ENCODE data around the gene EFHC2. TPM values are rescaled to one million over a fixed set of nuclear protein-coding genes. Genes with fewer than 3 reads are reported as not detected.

Gene EFHC2
- total and polyA plus RNA-seq, 10 of the 15 experiments (the other 5 are each of a cell fraction or from before 2014, with no cell fraction given): 0.56 TPM; not detected in 9

- CTCF ChIA-PET: interaction anchor here (1.7 kb wide), 1 partner anchor 28 kb away, joined by 6 read pairs; no protein-coding TSS in a partner anchor
- SMC1A ChIA-PET (ENCODE audit: uncharacterized antibody, unreplicated experiment): interaction anchor here (0.9 kb wide), 1 partner anchor 14 kb away, joined by 3 read pairs; no protein-coding TSS in a partner anchor
Measured at GRCh38 chrX:44216171-44216570, 127.3 kb downstream of the EFHC2 start.

More at GRCh38 chrX:44216171-44216570, 127.3 kb downstream of the EFHC2 start:
- Histone ChIP-seq H3K27ac (ENCODE audit: control insufficient read depth, insufficient read depth) (no peak overlapping the region), H2AFZ (ENCODE audit: control insufficient read depth, low read depth, low read length) (no peak overlapping the region), H3K36me3 (ENCODE audit: control insufficient read depth in 2 of 2, insufficient read depth in 2 of 2, low read length in 1 of 2) (no peaks in the 10 kb centered on the region), H3K79me2 (ENCODE audit: control insufficient read depth, insufficient read depth, low read length) (no peaks in the 10 kb centered on the region), H3K4me3 (no peak overlapping the region), H3K4me1 (ENCODE audit: control insufficient read depth, insufficient read depth, low read length) (no peaks in the 10 kb centered on the region), H3K9me3 (replicated peaks; ENCODE audit: control insufficient read depth, insufficient read depth, low read length) (no peaks in the 10 kb centered on the region), H3K27me3 (replicated peaks in 1 of 2; ENCODE audit: control insufficient read depth in 2 of 2, insufficient read depth in 2 of 2, low read length in 1 of 2) (no peaks in the 10 kb centered on the region), H3K9ac (ENCODE audit: control insufficient read depth, insufficient read depth, low read length) (no peak overlapping the region), H4K20me1 (ENCODE audit: control insufficient read depth, insufficient read depth) (no peaks in the 10 kb centered on the region), H3K4me2 (ENCODE audit: control insufficient read depth, insufficient read depth) (no peak overlapping the region)
- FAIRE-seq: no peak
- 30% methylated on average over 3 of the region's 3 CpGs for WGBS (ENCODE audit: insufficient coverage, insufficient replicate concordance, low lambda C conversion rate, missing lambda C conversion rate)
- TF ChIP-seq SUZ12 (IDR thresholded peaks at IDR 0.05; ENCODE audit: unreplicated experiment) (no peak), HDAC2 (IDR thresholded peaks at IDR 0.05) (no peak), HDGF (IDR thresholded peaks at IDR 0.05) (no peak), JUND (IDR thresholded peaks at IDR 0.05; ENCODE audit: low read depth, low read length) (no peak), STAT3 (IDR thresholded peaks at IDR 0.05; ENCODE audit: low read depth, low read length) (no peak), NR2C2 (IDR thresholded peaks at IDR 0.05; ENCODE audit: borderline replicate concordance, control insufficient read depth, insufficient read length, low read depth) (no peak), IRF5 (IDR thresholded peaks at IDR 0.05; ENCODE audit: borderline replicate concordance) (no peak), IRF4 (IDR thresholded peaks at IDR 0.05; ENCODE audit: low read depth, low read length) (no peak), IKZF2 (IDR thresholded peaks at IDR 0.05) (no peak), MYC (IDR thresholded peaks at IDR 0.05; ENCODE audit: insufficient read depth, insufficient read length, insufficient replicate concordance, low read length, severe bottlenecking) (no peak), POLR2A (IDR thresholded peaks at IDR 0.05; ENCODE audit: low read depth, low read length) (no peak), PKNOX1 (IDR thresholded peaks at IDR 0.05) (no peak), SREBF1 (IDR thresholded peaks at IDR 0.05; ENCODE audit: low read length) (no peak), TCF12 (IDR thresholded peaks at IDR 0.05; ENCODE audit: low read depth, low read length) (no peak), ZNF274 (IDR thresholded peaks at IDR 0.05; ENCODE audit: insufficient read depth, insufficient read length) (no peak), POU2F2 (IDR thresholded peaks at IDR 0.05; ENCODE audit: borderline replicate concordance, low read depth, low read length) (no peak)
- ATAC-seq: no peak
- in situ Hi-C loops (cut with MboI) (no loop called here), intact Hi-C loops (cut with micrococcal nuclease; ENCODE audit: unreplicated experiment) (no loop called here)
- no peak for DNase-seq (ENCODE audit: low read depth, low spot score)
- POLR2A ChIA-PET: no interaction called here
- no TSS peak for BruUV-seq (replicated peaks)
- RAD21 ChIA-PET (ENCODE audit: unreplicated experiment): no interaction called here

All from GM12878 (cell line).